Endothelial cell of umbilical vein (primary cell): ENCODE results near the gene TLR9. TPM values are rescaled to one million over a fixed set of nuclear protein-coding genes. Genes with fewer than 3 reads are reported as not detected.

ENCODE experiments used
- BruUV-seq: library from RNA; stranded (reverse); fragments of 400-500 nt; replicated peaks from 2 replicates; lab custom pipeline; 2021; lab: Mats Ljungman, UMichigan
- CTCF ChIA-PET: fragments of 300-600, 350-600 bp; sonication (Branson Sonifier 250); formaldehyde crosslinking; loops from one replicate; lab custom pipeline; 2021; ENCODE audit warnings: antibody characterized with exemption, inconsistent platforms; lab: Charles Lee
- POLR2A ChIA-PET: fragments of 300-600, 350-600 bp; sonication (Branson Sonifier 250); formaldehyde crosslinking; loops from one replicate; lab custom pipeline; 2021; ENCODE audit warnings: antibody characterized with exemption, inconsistent platforms; lab: Charles Lee
- DNase-seq: peaks from one replicate; pipeline ENCODE4 v3.0.0-alpha.2; 2011; ENCODE audit warnings: low read depth, low spot score
- FAIRE-seq: peaks from 2 replicates; lab custom pipeline; 2011; peaks lifted over from hg19 to GRCh38; lab: Jason Lieb, UNC
- H2AFZ ChIP-seq: 2 replicates; pipeline ENCODE4 v1.6.0; 2012; ENCODE audit warnings: low read depth, low read length, control low read depth, inconsistent platforms
- H3K27ac ChIP-seq: 2 replicates; pipeline ENCODE4 v1.5.1; 2011; ENCODE audit warnings: low read depth, mild to moderate bottlenecking, control low read depth, low read length, moderate library complexity; ENCODE audit not compliant: insufficient read depth
- H3K27me3 ChIP-seq, 2 experiments: 2 replicates each; pipeline versions ENCODE4 v1.6.0 to v1.6.1; 2011; ENCODE audit warnings: low read length in 2 of 2, mixed read lengths in 1 of 2; ENCODE audit not compliant: control insufficient read depth in 2 of 2, insufficient read depth in 2 of 2
- H3K36me3 ChIP-seq, 2 experiments: 2 replicates in 1 of 2; 3 replicates in 1 of 2; pipeline ENCODE4 v1.5.1; 2011; ENCODE audit warnings: low read length in 2 of 2, mild to moderate bottlenecking in 1 of 2, moderate library complexity in 1 of 2; ENCODE audit not compliant: control insufficient read depth in 2 of 2, insufficient read depth in 2 of 2; ENCODE audit errors: extremely low read depth in 1 of 2
- H3K4me1 ChIP-seq: 3 replicates; pipeline ENCODE4 v1.5.1; 2011; ENCODE audit warnings: mild to moderate bottlenecking, low read length; ENCODE audit not compliant: control insufficient read depth, insufficient read depth; ENCODE audit errors: extremely low read depth
- H3K4me2 ChIP-seq: 2 replicates; pipeline ENCODE4 v1.6.1; 2011; ENCODE audit warnings: low read length, control low read depth, mixed read lengths; ENCODE audit not compliant: insufficient read depth
- H3K4me3 ChIP-seq, 3 experiments: fragments of 200-600 bp in 1 of 3; sonication (generic), shearing (Covaris generic) in 1 of 3; replicated peaks in 1 of 3; 2 replicates each; pipeline ENCODE4 v1.5.1; 2011 to 2016; ENCODE audit warnings: control low read depth in 3 of 3, low read length in 3 of 3, mild to moderate bottlenecking in 2 of 3, inconsistent platforms in 1 of 3, low read depth in 1 of 3, moderate library complexity in 1 of 3; ENCODE audit not compliant: insufficient read depth in 1 of 3
- H3K79me2 ChIP-seq: 2 replicates; pipeline ENCODE4 v1.6.0; 2012; ENCODE audit warnings: low read length, inconsistent platforms; ENCODE audit not compliant: control insufficient read depth, insufficient read depth
- H3K9ac ChIP-seq: replicated peaks from 2 replicates; pipeline ENCODE3; 2011; ENCODE audit warnings: low read length, control low read depth; ENCODE audit not compliant: insufficient read depth; ENCODE audit errors: extremely low read depth
- H3K9me1 ChIP-seq: replicated peaks from 3 replicates; pipeline ENCODE4 v1.6.0; 2011; ENCODE audit warnings: mild to moderate bottlenecking, low read length; ENCODE audit not compliant: control insufficient read depth, insufficient read depth; ENCODE audit errors: extremely low read depth
- H3K9me3 ChIP-seq: replicated peaks from 2 replicates; pipeline ENCODE4 v1.5.1; 2012; ENCODE audit warnings: low read length, inconsistent platforms; ENCODE audit not compliant: control insufficient read depth, insufficient read depth
- H4K20me1 ChIP-seq: replicated peaks from 2 replicates; pipeline ENCODE3; 2011; ENCODE audit warnings: mild to moderate bottlenecking, low read length; ENCODE audit not compliant: control insufficient read depth, insufficient read depth; ENCODE audit errors: extremely low read depth
- FOS ChIP-seq: IDR thresholded peaks from 2 replicates; pipeline ENCODE4 v1.6.1; 2011; ENCODE audit warnings: mild to moderate bottlenecking, low read length, moderate library complexity, borderline replicate concordance; ENCODE audit not compliant: insufficient read depth
- GATA2 ChIP-seq: IDR thresholded peaks from 2 replicates; pipeline ENCODE4 v1.7.0; 2011; ENCODE audit warnings: low read depth, mild to moderate bottlenecking, moderate library complexity, mixed read lengths, low read length; ENCODE audit not compliant: insufficient read length, insufficient read depth
- POLR2AphosphoS5 ChIP-seq: IDR thresholded peaks from 2 replicates; pipeline ENCODE4 v1.6.1; 2012; ENCODE audit warnings: low read depth, mild to moderate bottlenecking, control low read depth, low read length, moderate library complexity; ENCODE audit not compliant: insufficient read depth
- dilution Hi-C: fragments of 300-500 bp; cut with MboI; formaldehyde crosslinking; loops from one replicate; pipeline ENCODE4 v1.15.0; 2019; ENCODE audit warnings: low sequenced_read_pairs; ENCODE audit not compliant: extremely low pct_ligation_motif_present
- intact Hi-C: fragments of 100-400 bp; cut with micrococcal nuclease; formaldehyde crosslinking; loops from one replicate; pipeline ENCODE4 v1.10.0; 2022
- polyA plus RNA-seq, 4 experiments: library from polyadenylated mRNA; depleted of rRNA in 3 of 4; stranded (reverse) in 3 of 4; unstranded in 1 of 4; fragments of >200 nt; gene quantifications; 2 replicates each; pipeline versions ENCODE4 v1.2.1 to v1.2.3, GENCODE V29; 2011 to 2012; ENCODE audit warnings: missing spikeins in 1 of 4
- total RNA-seq: library from RNA; stranded (reverse); gene quantifications from 2 replicates; pipeline ENCODE4 v1.2.3, GENCODE V29; 2021
- TF ChIP-seq, protein P1 (sequence below), 2 donors: IDR thresholded peaks; 1 replicate in 1 of 2; 2 replicates in 1 of 2; pipeline ENCODE4 v1.5.1; 2011; ENCODE audit warnings: low read length in 2 of 2, mild to moderate bottlenecking in 2 of 2, moderate library complexity in 2 of 2, control low read depth in 1 of 2, inconsistent platforms in 1 of 2, low read depth in 1 of 2; ENCODE audit not compliant: insufficient read depth in 1 of 2; ENCODE audit errors: extremely low read depth in 1 of 2

Gene TLR9
- total and polyA plus RNA-seq, 2 donors (not counting 3 experiments of a cell fraction or from before 2014, with no cell fraction given): not detected

DNA sequence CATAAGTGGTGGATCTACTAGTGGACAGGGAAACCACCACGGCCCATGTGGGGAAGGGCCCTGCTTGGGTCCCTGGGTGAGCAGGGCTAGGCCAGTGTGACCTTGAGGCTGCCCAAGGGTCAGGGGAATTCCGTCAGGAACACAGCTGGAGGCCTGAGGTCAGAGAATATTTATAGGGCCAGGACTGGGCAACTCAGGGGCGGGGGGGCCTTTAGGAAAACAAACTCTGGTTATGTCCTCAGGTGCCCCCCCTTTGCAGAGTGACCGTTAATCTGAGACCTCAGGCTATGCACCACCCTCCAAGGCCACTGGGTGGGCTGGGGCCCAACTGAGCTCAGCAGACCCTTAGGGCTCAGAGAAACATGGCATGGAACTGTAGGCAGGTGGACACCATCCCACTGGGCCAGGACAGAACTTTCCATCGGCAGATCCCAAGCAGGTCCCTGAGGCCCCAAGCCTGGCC lies 11.0 kb upstream of the TLR9 start:
- H3K27me3 ChIP-seq: no peaks in the 10 kb centered on the region
- H3K4me1 ChIP-seq: peaks cover 18% of the 10 kb centered on the region
- CTCF ChIA-PET: interaction anchor here (0.8 to 7.3 kb wide), 5 partner anchors 15 to 145 kb away, joined by 3 to 104 read pairs (median 14); partner anchors contain the start of gene TLR9
- no peaks in the 10 kb centered on the region for H3K9me3 ChIP-seq
- no peak overlapping the region for H3K27ac ChIP-seq
- H3K9me1 ChIP-seq: no peaks in the 10 kb centered on the region
- peaks cover 42% of the 10 kb centered on the region for H3K79me2 ChIP-seq
- intact Hi-C loops (loop anchor here (5.0 kb wide), 1 partner anchor 211 kb away; the partner anchor contains the start of gene SEMA3G), dilution Hi-C loops (no loop called here)
- no peak for TF ChIP-seq FOS
- H3K4me3 ChIP-seq: no peak overlapping the region
- no peaks in the 10 kb centered on the region for H4K20me1 ChIP-seq
- POLR2A ChIA-PET: no interaction called here
- no peak for DNase-seq
- BruUV-seq: no TSS peak
- H3K9ac ChIP-seq: no peak overlapping the region
- no peak overlapping the region for H3K4me2 ChIP-seq
- no peak for FAIRE-seq
- peaks cover 0 to 2% of the 10 kb centered on the region in 2 experiments for H3K36me3 ChIP-seq
- H2AFZ ChIP-seq: no peak overlapping the region

DNA sequence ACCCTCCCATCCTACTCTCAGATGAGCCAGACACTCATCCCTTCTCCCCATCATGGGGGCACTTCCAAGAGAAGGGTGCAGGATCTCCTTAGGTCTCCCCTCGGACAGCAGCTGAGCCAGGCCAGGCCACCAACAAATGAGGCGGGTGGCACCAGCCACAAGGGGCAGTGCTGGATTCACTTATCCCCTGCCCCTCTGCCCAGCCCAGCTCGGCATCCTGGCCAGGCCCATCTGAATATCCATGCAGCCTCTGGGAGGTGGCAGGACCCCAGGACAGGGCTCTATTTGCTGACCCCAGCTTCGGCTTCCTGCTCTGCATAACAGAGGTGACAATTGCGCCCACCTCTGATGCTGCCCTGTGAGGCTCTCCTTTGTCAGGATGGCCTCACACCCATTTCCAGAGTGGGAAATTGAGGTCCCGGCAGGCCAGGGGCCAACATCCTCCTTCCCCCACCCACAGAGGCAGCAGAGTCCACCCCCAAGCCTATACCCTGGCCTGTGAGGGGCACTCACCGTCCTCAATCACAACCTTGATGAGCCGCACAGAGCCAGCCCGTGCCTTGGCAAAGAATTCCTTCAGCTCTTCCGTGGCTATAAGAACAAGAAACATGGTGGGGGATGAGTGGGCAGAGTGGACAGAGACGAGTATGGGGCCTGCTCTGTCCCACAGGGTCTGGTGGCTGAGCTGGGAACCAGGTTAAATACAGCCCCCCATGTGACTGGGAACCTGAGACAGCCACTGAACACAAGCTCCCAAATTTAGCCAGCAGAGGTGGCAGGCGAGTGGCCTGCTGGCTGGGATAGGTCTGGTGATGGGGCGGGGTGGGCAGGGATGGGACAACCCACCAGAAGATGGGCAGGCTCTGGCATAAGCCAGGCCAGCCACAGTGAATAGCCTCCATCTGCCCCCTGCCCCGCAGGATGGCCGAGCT lies 9.3 kb upstream of the TLR9 start:
- no TSS peak for BruUV-seq
- H2AFZ ChIP-seq: no peak overlapping the region
- H3K4me1 ChIP-seq: peaks cover 14% of the 10 kb centered on the region
- no peak overlapping the region for H3K9ac ChIP-seq
- H3K27me3 ChIP-seq: no peaks in the 10 kb centered on the region
- H3K9me3 ChIP-seq: no peaks in the 10 kb centered on the region
- FAIRE-seq (no peak), DNase-seq (no peak)
- H3K9me1 ChIP-seq: no peaks in the 10 kb centered on the region
- H3K36me3 ChIP-seq: peaks cover 9 to 17% of the 10 kb centered on the region in 2 experiments
- intact Hi-C loops (loop anchor here (5.0 kb wide), 1 partner anchor 213 kb away; the partner anchor contains the start of gene SEMA3G), dilution Hi-C loops (no loop called here)
- H3K27ac ChIP-seq: no peak overlapping the region
- POLR2A ChIA-PET: no interaction called here
- TF ChIP-seq POLR2AphosphoS5 (no peak), GATA2 (no peak)
- TF ChIP-seq, protein P1, sequence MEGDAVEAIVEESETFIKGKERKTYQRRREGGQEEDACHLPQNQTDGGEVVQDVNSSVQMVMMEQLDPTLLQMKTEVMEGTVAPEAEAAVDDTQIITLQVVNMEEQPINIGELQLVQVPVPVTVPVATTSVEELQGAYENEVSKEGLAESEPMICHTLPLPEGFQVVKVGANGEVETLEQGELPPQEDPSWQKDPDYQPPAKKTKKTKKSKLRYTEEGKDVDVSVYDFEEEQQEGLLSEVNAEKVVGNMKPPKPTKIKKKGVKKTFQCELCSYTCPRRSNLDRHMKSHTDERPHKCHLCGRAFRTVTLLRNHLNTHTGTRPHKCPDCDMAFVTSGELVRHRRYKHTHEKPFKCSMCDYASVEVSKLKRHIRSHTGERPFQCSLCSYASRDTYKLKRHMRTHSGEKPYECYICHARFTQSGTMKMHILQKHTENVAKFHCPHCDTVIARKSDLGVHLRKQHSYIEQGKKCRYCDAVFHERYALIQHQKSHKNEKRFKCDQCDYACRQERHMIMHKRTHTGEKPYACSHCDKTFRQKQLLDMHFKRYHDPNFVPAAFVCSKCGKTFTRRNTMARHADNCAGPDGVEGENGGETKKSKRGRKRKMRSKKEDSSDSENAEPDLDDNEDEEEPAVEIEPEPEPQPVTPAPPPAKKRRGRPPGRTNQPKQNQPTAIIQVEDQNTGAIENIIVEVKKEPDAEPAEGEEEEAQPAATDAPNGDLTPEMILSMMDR (IDR thresholded peaks at IDR 0.05; ENCODE audit: extremely low read depth in 1 of 2, insufficient read depth in 1 of 2, low read depth in 1 of 2, low read length in 2 of 2): peak in 1 of 2 donors; percentile 12
- no peaks in the 10 kb centered on the region for H4K20me1 ChIP-seq
- peaks cover 38% of the 10 kb centered on the region for H3K79me2 ChIP-seq
- H3K4me2 ChIP-seq: no peak overlapping the region
- CTCF ChIA-PET: interaction anchor here (0.8 to 7.3 kb wide), 4 partner anchors 13 to 105 kb away, joined by 3 to 104 read pairs (median 48); partner anchors contain the start of genes GLYCTK, TLR9 and WDR82
- no peak overlapping the region for H3K4me3 ChIP-seq
